Keratinocyte (primary cell): ENCODE results near the gene SP140.

ENCODE experiments used
- EZH2 ChIP-seq: IDR thresholded peaks from one replicate; pipeline ENCODE4 v1.6.1; 2012; ENCODE audit warnings: inconsistent platforms, mild to moderate bottlenecking, low read length, moderate library complexity
- TF ChIP-seq, protein P1 (sequence below), 3 experiments: IDR thresholded peaks in 1 of 3; conservative IDR thresholded peaks in 1 of 3; optimal IDR thresholded peaks in 1 of 3; 2 replicates in 2 of 3; 3 replicates in 1 of 3; pipeline versions ENCODE3 to v1.5.1; 2011; ENCODE audit warnings: low read length in 3 of 3, mild to moderate bottlenecking in 3 of 3, moderate library complexity in 2 of 3, control low read depth in 1 of 3, inconsistent platforms in 1 of 3; ENCODE audit not compliant: insufficient read depth in 2 of 3; ENCODE audit errors: extremely low read depth in 1 of 3

DNA sequence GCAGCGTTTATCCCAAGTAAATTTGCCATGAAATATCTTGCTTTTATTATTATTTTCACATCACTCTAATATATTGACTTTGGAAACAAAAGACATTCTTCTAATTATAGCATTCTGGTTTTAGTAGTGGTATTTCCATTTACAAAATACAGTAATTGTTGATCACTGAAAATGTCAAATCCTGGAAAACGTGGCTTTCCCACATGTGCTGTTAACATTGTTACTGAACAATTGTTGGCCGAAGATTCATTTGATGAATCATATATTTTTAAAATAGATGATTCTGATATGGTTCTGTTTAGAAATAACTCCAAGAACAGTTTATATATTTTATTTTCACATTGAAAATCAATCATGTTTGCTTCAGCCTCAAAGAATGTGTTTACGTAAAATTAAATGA lies 32.9 kb downstream of the SP140 start:
- TF ChIP-seq, protein P1, sequence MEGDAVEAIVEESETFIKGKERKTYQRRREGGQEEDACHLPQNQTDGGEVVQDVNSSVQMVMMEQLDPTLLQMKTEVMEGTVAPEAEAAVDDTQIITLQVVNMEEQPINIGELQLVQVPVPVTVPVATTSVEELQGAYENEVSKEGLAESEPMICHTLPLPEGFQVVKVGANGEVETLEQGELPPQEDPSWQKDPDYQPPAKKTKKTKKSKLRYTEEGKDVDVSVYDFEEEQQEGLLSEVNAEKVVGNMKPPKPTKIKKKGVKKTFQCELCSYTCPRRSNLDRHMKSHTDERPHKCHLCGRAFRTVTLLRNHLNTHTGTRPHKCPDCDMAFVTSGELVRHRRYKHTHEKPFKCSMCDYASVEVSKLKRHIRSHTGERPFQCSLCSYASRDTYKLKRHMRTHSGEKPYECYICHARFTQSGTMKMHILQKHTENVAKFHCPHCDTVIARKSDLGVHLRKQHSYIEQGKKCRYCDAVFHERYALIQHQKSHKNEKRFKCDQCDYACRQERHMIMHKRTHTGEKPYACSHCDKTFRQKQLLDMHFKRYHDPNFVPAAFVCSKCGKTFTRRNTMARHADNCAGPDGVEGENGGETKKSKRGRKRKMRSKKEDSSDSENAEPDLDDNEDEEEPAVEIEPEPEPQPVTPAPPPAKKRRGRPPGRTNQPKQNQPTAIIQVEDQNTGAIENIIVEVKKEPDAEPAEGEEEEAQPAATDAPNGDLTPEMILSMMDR (optimal IDR thresholded peaks at IDR 0.05 in 1 of 3, IDR thresholded peaks at IDR 0.05 in 1 of 3, conservative IDR thresholded peaks at IDR 0.05 in 1 of 3; ENCODE audit: extremely low read depth in 1 of 3, insufficient read depth in 2 of 3, low read length in 3 of 3), result no peak
- TF ChIP-seq EZH2, result no peak
